T-helper 17 cell (primary cell): ENCODE measurements around the gene ELFN1. TPM values are rescaled to one million over a fixed set of nuclear protein-coding genes. Genes with fewer than 3 reads are reported as not detected.

Source experiments
- ATAC-seq: fragments of 150-1000 bp; cut with Tn5 transposase; 2 replicates; pipeline ENCODE4 v1.10.0; 2021; ENCODE audit warnings: mild to moderate bottlenecking, moderate library complexity
- DNase-seq, 3 donors: peaks; one replicate each; pipeline versions ENCODE4 v3.0.0 to v3.0.0-alpha.2; 2020 to 2021
- H3K9me3 ChIP-seq: one replicate; pipeline ENCODE4 v1.7.0; 2013; ENCODE audit warnings: low read length, mild to moderate bottlenecking; ENCODE audit not compliant: control insufficient read depth, poor library complexity, severe bottlenecking
- H3K27ac Mint-ChIP-seq: one replicate; pipeline ENCODE4 v1.8.0; 2022; ENCODE audit warnings: mild to moderate bottlenecking, moderate library complexity, mixed read lengths
- H3K27me3 Mint-ChIP-seq: one replicate; pipeline ENCODE4 v1.8.0; 2022; ENCODE audit warnings: mixed read lengths
- H3K36me3 Mint-ChIP-seq: one replicate; pipeline ENCODE4 v1.8.0; 2022; ENCODE audit warnings: low read depth, mixed read lengths
- H3K4me1 Mint-ChIP-seq: one replicate; pipeline ENCODE4 v1.8.0; 2022; ENCODE audit warnings: mild to moderate bottlenecking, mixed read lengths
- H3K4me3 Mint-ChIP-seq: one replicate; pipeline ENCODE4 v1.8.0; 2022; ENCODE audit warnings: mild to moderate bottlenecking, moderate library complexity, mixed read lengths
- total RNA-seq, 4 donors: library from RNA in 2 of 4; stranded (reverse) in 2 of 4; gene quantifications; one replicate each; pipeline ENCODE4 v1.2.3 and lab custom pipeline; 2022 to 2026

ELFN1 gene
- total RNA-seq, 2 donors from 2014 or later: not detected

GRCh38 chr7:1669064-1669951, 769 bp upstream of the ELFN1 start:
- DNase-seq: peak in 1 of 3 donors; percentile 1
- Mint-ChIP-seq H3K4me3 (peak overlapping the region; percentile 79), H3K4me1 (peaks cover 5% of the 10 kb centered on the region), H3K27me3 (peaks cover 28% of the 10 kb centered on the region), H3K27ac (no peak overlapping the region), H3K36me3 (peaks cover 2% of the 10 kb centered on the region)
- ATAC-seq: no peak
- H3K9me3 ChIP-seq: no peaks in the 10 kb centered on the region

GRCh38 chr7:1670894-1671593, 967 bp downstream of the ELFN1 start:
- DNase-seq (no peak), ATAC-seq (no peak)

GRCh38 chr7:1671594-1672451, 1.7 kb downstream of the ELFN1 start:
- Mint-ChIP-seq H3K36me3 (peaks cover 2% of the 10 kb centered on the region), H3K4me3 (peak overlapping the region; percentile 28), H3K27me3 (peaks cover 39% of the 10 kb centered on the region), H3K27ac (no peak overlapping the region), H3K4me1 (peaks cover 5% of the 10 kb centered on the region)
- H3K9me3 ChIP-seq: no peaks in the 10 kb centered on the region
- DNase-seq (no peak), ATAC-seq (no peak)

More at GRCh38 chr7:1670894-1671593, 967 bp downstream of the ELFN1 start:
- Mint-ChIP-seq H3K27ac (no peak overlapping the region), H3K4me3 (peak overlapping the region; percentile 69), H3K4me1 (peaks cover 5% of the 10 kb centered on the region), H3K27me3 (peaks cover 31% of the 10 kb centered on the region), H3K36me3 (peaks cover 2% of the 10 kb centered on the region)
- no peaks in the 10 kb centered on the region for H3K9me3 ChIP-seq

DNA sequence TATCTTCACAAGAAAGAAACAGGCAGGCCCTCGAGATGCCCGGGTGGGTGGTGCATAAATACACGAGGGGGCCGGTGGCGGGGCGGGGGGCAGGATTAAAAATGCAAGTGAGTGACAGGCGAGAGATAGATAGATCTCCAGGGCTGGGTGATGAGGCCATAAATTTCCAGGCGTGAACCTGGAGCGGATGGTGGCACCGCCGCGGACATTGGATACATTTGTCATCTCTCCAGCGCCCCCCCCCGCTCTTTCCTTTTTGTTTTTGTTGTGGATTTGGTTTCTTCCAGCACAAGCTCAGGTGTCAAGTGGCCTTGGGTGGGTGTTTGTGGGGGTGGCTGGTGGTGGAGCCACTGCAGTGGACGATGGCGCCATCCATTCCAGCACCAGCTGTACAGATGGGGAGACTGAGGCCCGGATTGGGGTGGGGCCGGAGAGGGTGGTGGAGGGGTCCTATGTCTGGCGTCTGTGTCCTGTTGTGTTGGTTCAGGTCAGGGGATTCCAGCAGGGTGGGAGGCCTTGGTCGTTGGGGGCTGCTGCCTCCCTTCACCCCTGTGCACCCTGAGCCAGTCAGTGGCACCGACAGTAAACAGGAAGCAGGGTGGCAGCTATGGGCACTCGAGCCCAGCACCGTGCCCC, 2.9 kb downstream of the ELFN1 start:
- Mint-ChIP-seq H3K27me3 (peaks cover 49% of the 10 kb centered on the region), H3K36me3 (peaks cover 2% of the 10 kb centered on the region), H3K4me1 (peaks cover 5% of the 10 kb centered on the region), H3K27ac (no peak overlapping the region), H3K4me3 (no peak overlapping the region)
- DNase-seq (no peak), ATAC-seq (no peak)
- H3K9me3 ChIP-seq: no peaks in the 10 kb centered on the region

DNA sequence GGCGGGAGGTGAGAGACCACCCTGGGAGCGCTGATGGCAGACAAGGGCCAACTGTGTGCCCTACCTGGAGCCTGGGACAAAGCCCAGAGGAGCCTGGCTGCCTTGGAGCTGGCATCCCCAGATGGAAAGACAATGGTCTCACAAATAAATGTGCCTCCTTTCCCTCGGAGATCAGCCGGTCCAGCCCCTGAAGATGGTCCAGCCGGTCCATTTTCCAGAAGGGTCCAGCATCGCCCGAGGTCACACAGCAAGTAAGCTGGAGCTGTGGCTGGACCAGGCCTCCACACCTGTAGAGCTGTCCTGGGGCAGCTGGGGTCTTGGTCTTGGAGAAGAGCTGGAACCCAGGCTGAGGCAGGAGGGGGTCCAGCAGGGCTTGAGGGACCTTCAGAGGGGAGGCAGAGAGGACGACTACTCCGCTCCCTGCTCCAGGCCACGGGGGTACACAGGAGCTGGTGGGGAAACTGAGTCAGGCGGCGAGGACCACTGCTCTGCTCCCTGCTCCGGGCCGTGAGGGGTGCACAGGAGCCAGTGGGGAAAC, 3.6 kb downstream of the ELFN1 start:
- ATAC-seq (no peak), DNase-seq (no peak)
- H3K4me1 Mint-ChIP-seq: peaks cover 5% of the 10 kb centered on the region
- no peak overlapping the region for H3K27ac Mint-ChIP-seq
- no peak overlapping the region for H3K4me3 Mint-ChIP-seq
- H3K27me3 Mint-ChIP-seq: peaks cover 42% of the 10 kb centered on the region
- no peaks in the 10 kb centered on the region for H3K9me3 ChIP-seq
- H3K36me3 Mint-ChIP-seq: peaks cover 2% of the 10 kb centered on the region

DNA sequence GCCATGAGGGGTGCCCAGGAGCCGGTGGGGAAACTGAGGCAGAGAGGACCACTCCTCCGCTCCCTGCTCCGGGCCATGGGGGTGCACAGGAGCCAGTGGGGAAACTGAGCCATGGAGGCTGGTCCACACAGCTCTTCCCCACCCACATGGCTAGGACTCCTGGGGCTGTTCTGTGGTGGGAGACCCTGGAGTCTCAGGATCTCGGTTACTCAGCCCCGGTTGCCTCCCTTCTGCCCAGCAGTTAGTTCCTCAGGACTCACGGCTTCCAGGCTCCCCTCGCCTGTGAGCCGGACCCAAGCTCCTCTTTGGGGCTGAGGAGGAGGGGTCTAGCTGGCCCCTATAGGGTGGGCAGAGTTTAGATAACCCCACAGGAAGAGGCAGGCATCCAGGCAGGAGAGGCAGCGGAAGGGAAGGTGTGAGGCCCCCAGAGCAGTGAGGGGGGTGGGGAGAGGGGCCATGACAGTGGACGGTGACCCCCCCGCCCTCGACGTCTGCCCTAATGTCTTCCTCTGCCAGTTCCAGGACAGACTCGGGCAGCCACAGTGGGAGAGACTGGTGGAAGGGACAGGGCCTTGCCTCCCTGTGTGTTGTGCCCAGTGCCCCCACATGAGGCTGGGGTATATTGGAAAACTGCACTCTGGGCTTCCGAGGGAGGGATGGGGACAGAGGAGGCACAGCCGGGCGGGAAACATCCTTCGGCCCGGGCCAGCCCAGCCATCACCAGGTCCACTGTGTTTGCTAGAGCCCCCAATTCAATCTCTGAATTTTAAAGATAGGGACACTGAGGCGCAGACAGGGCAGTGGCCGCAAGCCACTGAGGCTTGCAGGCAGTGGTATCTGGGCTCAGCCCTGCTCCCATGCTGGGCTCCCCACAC, 4.3 kb downstream of the ELFN1 start:
- Mint-ChIP-seq H3K4me1 (peaks cover 2% of the 10 kb centered on the region), H3K27me3 (peaks cover 35% of the 10 kb centered on the region), H3K27ac (no peak overlapping the region), H3K36me3 (no peaks in the 10 kb centered on the region), H3K4me3 (no peak overlapping the region)
- no peak for DNase-seq
- ATAC-seq: no peak
- no peaks in the 10 kb centered on the region for H3K9me3 ChIP-seq

DNA sequence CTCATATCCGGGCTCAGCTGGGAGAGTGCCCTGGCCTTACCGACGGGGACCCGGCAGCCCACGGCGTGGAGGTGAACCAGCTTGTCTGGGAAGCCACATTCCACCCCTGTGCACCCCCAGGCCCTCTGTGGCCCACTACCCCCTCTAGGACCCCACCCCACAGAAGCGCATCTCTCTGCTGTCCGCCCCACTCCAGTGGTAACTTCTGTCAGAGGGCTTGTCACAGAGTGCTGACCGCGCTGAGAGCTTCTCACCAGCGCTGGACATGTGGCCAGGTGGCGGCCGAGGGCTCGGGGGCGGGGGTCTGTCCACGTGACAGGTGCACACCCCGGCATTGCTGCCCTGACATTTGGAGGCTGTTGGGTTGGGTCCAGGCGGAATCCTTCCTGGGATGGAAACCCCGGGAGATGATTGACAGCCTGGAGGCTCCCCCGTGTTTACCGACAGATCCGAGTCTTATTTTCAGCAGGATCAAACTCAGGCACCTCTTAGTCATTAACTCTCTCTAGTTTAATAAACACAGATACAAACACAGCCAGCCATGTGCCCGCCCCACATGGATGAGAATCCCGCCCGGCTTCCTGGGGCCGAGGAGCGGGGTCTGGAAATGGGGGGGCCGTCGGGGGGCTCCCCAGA, 5.1 kb downstream of the ELFN1 start:
- Mint-ChIP-seq H3K4me1 (peaks cover 2% of the 10 kb centered on the region), H3K27me3 (peaks cover 35% of the 10 kb centered on the region), H3K4me3 (no peak overlapping the region), H3K27ac (no peak overlapping the region), H3K36me3 (no peaks in the 10 kb centered on the region)
- no peak for DNase-seq
- no peaks in the 10 kb centered on the region for H3K9me3 ChIP-seq
- no peak for ATAC-seq

GRCh38 chr7:1675673-1676549, 5.8 kb downstream of the ELFN1 start:
- no peaks in the 10 kb centered on the region for H3K36me3 Mint-ChIP-seq
- no peaks in the 10 kb centered on the region for H3K9me3 ChIP-seq
- ATAC-seq (no peak), DNase-seq (no peak)
- H3K27me3 Mint-ChIP-seq: peaks cover 35% of the 10 kb centered on the region
- no peak overlapping the region for H3K27ac Mint-ChIP-seq
- H3K4me1 Mint-ChIP-seq: peaks cover 2% of the 10 kb centered on the region
- H3K4me3 Mint-ChIP-seq: no peak overlapping the region

- DNase-seq (no peak), ATAC-seq (no peak)
- no peak overlapping the region for H3K27ac Mint-ChIP-seq
- H3K27me3 Mint-ChIP-seq: peaks cover 35% of the 10 kb centered on the region
- no peaks in the 10 kb centered on the region for H3K9me3 ChIP-seq
- no peaks in the 10 kb centered on the region for H3K36me3 Mint-ChIP-seq
- no peak overlapping the region for H3K4me3 Mint-ChIP-seq
- H3K4me1 Mint-ChIP-seq: peaks cover 2% of the 10 kb centered on the region
These were observed 6.5 kb downstream of the ELFN1 start for GRCh38 chr7:1676550-1677078.

DNA sequence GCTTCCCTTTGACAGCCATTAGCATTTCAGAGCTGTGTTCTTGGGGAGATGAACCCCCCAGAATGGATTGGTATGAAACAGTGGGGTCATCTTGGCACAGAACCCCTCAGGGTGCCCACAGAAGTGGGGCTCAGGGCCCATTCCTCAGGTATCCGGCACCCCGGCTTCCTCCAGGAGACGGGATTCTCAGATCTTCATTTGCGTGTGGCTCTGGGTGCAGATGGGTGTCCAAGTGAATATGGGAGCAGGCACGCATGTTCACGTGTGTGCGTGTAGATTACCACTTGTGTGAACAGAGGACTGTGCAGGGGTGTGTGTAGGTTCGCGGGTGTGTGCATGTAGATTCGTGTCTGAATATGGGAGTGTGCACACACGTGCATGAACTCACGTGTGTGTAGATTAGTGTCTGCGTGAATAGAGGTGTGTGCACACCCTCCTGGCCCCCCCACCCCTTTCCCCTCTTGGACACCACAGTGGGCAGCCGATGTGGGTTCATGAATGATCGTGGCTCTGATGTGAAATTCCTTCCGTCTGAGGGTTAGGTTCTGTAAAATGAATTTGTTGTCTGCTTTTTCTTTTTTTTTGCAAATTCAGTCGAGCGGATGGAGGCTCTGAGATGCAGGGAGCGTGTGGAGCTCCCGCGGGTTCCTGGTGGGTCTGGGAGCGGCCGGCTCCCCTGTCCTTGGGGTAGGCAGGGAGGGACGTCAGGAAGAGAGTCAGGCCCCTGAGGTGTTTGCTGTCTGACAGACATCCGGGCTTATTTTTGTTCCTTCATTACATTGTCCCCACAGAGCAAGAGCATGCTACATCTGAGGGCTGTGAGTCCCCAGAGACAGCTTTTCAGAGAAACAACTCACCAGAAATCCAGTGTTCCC, 7.4 kb downstream of the ELFN1 start:
- H3K36me3 Mint-ChIP-seq: no peaks in the 10 kb centered on the region

More for the DNA sequence above, 7.4 kb downstream of the ELFN1 start:
- no peak overlapping the region for H3K27ac Mint-ChIP-seq
- no peak for DNase-seq
- no peak for ATAC-seq
- peaks cover 28% of the 10 kb centered on the region for H3K27me3 Mint-ChIP-seq
- H3K4me1 Mint-ChIP-seq: peaks cover 2% of the 10 kb centered on the region
- no peaks in the 10 kb centered on the region for H3K9me3 ChIP-seq
- H3K4me3 Mint-ChIP-seq: no peak overlapping the region
